Right ventricle myocardium superior (tissue), 1 donor: Measurements from ENCODE around the gene AKAP9. TPM values are rescaled to one million over a fixed set of nuclear protein-coding genes. Genes with fewer than 3 reads are reported as not detected.
"Not testable (repeated sequence)": the region's sequence is repeated elsewhere in the genome, so short reads cannot be mapped to it uniquely, and the experiment has no call there.

Source experiments
- ATAC-seq: fragments of 200-7000 bp; cut with Tn5 transposase; one replicate; pipeline ENCODE4 v1.9.1; 2020; ENCODE audit warnings: mild to moderate bottlenecking; ENCODE audit not compliant: poor library complexity
- DNase-seq: peaks from one replicate; pipeline ENCODE4 v3.0.0-alpha.2; 2020
- intact Hi-C: fragments of 100-400 bp; cut with DNase I; formaldehyde crosslinking; loops from one replicate; pipeline ENCODE4 v1.11.2; 2022
- total RNA-seq: library from RNA; stranded (reverse); fragmentation: NEBNext Ultra II Directional; extraction: Animal tissue kit (Norgen Biotek cat#: 25700); gene quantifications from one replicate; pipeline ENCODE4 v1.2.1, GENCODE V29; 2021
- donor health status: DM: no; HTN: yes; CAD: no; lungs with severe emphysema.

AKAP9 gene
- total RNA-seq, 1 donor from 2014 or later: 44.0 TPM

- intact Hi-C loops: no loop called here
- DNase-seq (no peak), ATAC-seq (peak; percentile 39)
Observed at GRCh38 chr7:92095380-92095779, 154.7 kb downstream of the AKAP9 start.

GRCh38 chr7:92100534-92100933, 159.9 kb downstream of the AKAP9 start:
- intact Hi-C loops: no loop called here
- DNase-seq: no peak
- no peak for ATAC-seq

GRCh38 chr7:92102862-92103261, 162.2 kb downstream of the AKAP9 start:
- intact Hi-C loops, DNase-seq: not testable (repeated sequence)

GRCh38 chr7:92108821-92109220, 168.2 kb downstream of the AKAP9 start:
- intact Hi-C loops: no loop called here
- ATAC-seq (no peak), DNase-seq (no peak)

More at GRCh38 chr7:92102862-92103261, 162.2 kb downstream of the AKAP9 start:
- ATAC-seq: not testable (repeated sequence)

- intact Hi-C loops: no loop called here
- DNase-seq (no peak), ATAC-seq (no peak)
Observed at GRCh38 chr7:92110857-92111256, 170.2 kb downstream of the AKAP9 start.

- ATAC-seq (no peak), DNase-seq (no peak)
- intact Hi-C loops: no loop called here
Observed at GRCh38 chr7:92115821-92116220, 175.2 kb downstream of the AKAP9 start.

- DNase-seq (no peak), ATAC-seq (no peak)
- intact Hi-C loops: no loop called here
Observed at GRCh38 chr7:92116949-92117348, 176.3 kb downstream of the AKAP9 start.

GRCh38 chr7:92119213-92119759, 178.6 kb downstream of the AKAP9 start:
- no peak for ATAC-seq
- no peak for DNase-seq
- intact Hi-C loops: no loop called here

GRCh38 chr7:92121681-92122080, 181.0 kb downstream of the AKAP9 start:
- ATAC-seq: no peak
- intact Hi-C loops: no loop called here

GRCh38 chr7:92131093-92131492, 190.4 kb downstream of the AKAP9 start:
- no peak for ATAC-seq
- intact Hi-C loops: no loop called here

More at GRCh38 chr7:92121681-92122080, 181.0 kb downstream of the AKAP9 start:
- no peak for DNase-seq

GRCh38 chr7:92131764-92132330, 191.2 kb downstream of the AKAP9 start:
- intact Hi-C loops: no loop called here
- no peak for ATAC-seq
- no peak for DNase-seq

More at GRCh38 chr7:92131093-92131492, 190.4 kb downstream of the AKAP9 start:
- no peak for DNase-seq

GRCh38 chr7:92133133-92133736, 192.6 kb downstream of the AKAP9 start:
- no peak for DNase-seq
- ATAC-seq: peak; percentile 8
- intact Hi-C loops: no loop called here

GRCh38 chr7:92133737-92134270, 193.1 kb downstream of the AKAP9 start:
- DNase-seq: peak; percentile 80
- ATAC-seq: peak; percentile 58
- intact Hi-C loops: no loop called here

- peak; percentile 95 for DNase-seq
- intact Hi-C loops: no loop called here
- ATAC-seq: peak; percentile 98
Observed at GRCh38 chr7:92134271-92135051, 193.8 kb downstream of the AKAP9 start, which contains the start of gene CYP51A1. CYP51A1 (minus strand) TSS chr7:92134477; CDS start chr7:92134364, 113 bp downstream.

- ATAC-seq (peak; percentile 6), DNase-seq (no peak)
- intact Hi-C loops: no loop called here
Observed at GRCh38 chr7:92135052-92135889, 194.6 kb downstream of the AKAP9 start.

GRCh38 chr7:92137557-92137956, 196.9 kb downstream of the AKAP9 start:
- ATAC-seq (no peak), DNase-seq (no peak)
- intact Hi-C loops: no loop called here

GRCh38 chr7:92141161-92141560, 200.5 kb downstream of the AKAP9 start:
- DNase-seq (no peak), ATAC-seq (no peak)
- intact Hi-C loops: no loop called here

- ATAC-seq, intact Hi-C loops, DNase-seq: not testable (repeated sequence)
Observed at GRCh38 chr7:92142791-92143190, 202.1 kb downstream of the AKAP9 start.
